KMS-11 (cell line): ENCODE results near the gene PLCB2.

Experiments
- H2AFZ ChIP-seq: fragments of 200-600 bp; sonication (generic); 2 replicates; pipeline ENCODE4 v1.6.1; 2016; ENCODE audit warnings: antibody characterized with exemption, mixed run types, low read depth
- H3K27ac ChIP-seq: fragments of 200-600 bp; sonication (generic); 2 replicates; pipeline ENCODE4 v1.6.1; 2016; ENCODE audit warnings: mild to moderate bottlenecking, mixed run types
- H3K27me3 ChIP-seq: fragments of 200-600 bp; sonication (generic); 2 replicates; pipeline ENCODE4 v1.6.1; 2017; ENCODE audit warnings: mild to moderate bottlenecking, low read depth, mixed run types, moderate library complexity; ENCODE audit not compliant: insufficient read depth
- H3K36me3 ChIP-seq: fragments of 200-600 bp; sonication (generic); 2 replicates; pipeline ENCODE4 v1.6.1; 2017; ENCODE audit warnings: mild to moderate bottlenecking, mixed run types; ENCODE audit not compliant: insufficient read depth
- H3K4me1 ChIP-seq: fragments of 200-600 bp; sonication (generic); 2 replicates; pipeline ENCODE4 v1.6.1; 2016; ENCODE audit warnings: mild to moderate bottlenecking, low read depth, mixed run types; ENCODE audit not compliant: poor library complexity, severe bottlenecking
- H3K4me2 ChIP-seq: fragments of 200-600 bp; sonication (generic); 2 replicates; pipeline ENCODE4 v1.7.0; 2016; ENCODE audit warnings: mild to moderate bottlenecking, mixed run types
- H3K4me3 ChIP-seq: fragments of 200-600 bp; sonication (generic); IDR thresholded peaks from 2 replicates; pipeline ENCODE4 v1.6.1; 2017; ENCODE audit warnings: low read depth, low read length, mixed read lengths; ENCODE audit not compliant: insufficient read depth
- H3K79me2 ChIP-seq: fragments of 200-600 bp; sonication (generic); 2 replicates; pipeline ENCODE4 v1.6.1; 2016; ENCODE audit warnings: low read depth, mixed run types; ENCODE audit not compliant: insufficient read depth
- H3K9ac ChIP-seq: fragments of 200-600 bp; sonication (generic); 2 replicates; pipeline ENCODE4 v1.6.1; 2016; ENCODE audit warnings: mild to moderate bottlenecking, mixed run types
- H4K20me1 ChIP-seq: fragments of 200-600 bp; sonication (generic); 2 replicates; pipeline ENCODE4 v1.6.1; 2016; ENCODE audit warnings: mild to moderate bottlenecking, mixed run types; ENCODE audit not compliant: insufficient read depth
- TF ChIP-seq, protein P1 (sequence below): fragments of 200-600 bp; sonication (generic); conservative IDR thresholded peaks from 2 replicates; pipeline ENCODE4 v1.6.1; 2017; ENCODE audit warnings: low read depth, mild to moderate bottlenecking, antibody characterized with exemption, low read length, moderate library complexity, mixed read lengths

The PLCB2 gene

DNA sequence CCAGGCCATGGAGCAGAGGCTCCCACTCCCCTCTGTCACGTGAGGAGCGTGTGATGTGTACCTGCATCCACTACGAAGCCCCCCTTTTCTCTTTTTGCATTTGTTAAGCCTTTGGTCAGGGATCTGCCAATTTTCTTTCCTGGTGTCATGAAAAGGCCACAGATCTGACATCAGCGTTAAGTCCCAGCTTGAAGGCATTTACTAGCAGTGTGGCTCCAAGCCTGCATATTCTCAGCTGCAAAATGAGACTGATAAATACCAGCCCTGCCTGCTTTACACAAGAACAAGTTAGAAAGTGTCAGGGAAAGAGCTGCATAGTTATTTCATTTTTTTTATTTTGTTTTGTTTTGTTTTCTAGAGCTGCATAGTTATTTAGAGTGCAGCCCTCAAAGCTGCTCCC is 22.6 kb downstream of the PLCB2 start:
- H3K27ac ChIP-seq, result no peak overlapping the region
- H3K4me3 ChIP-seq, result no peak overlapping the region
- no peak overlapping the region for H2AFZ ChIP-seq
- no peak overlapping the region for H3K9ac ChIP-seq
- peaks cover 7% of the 10 kb centered on the region; the same call in 1 of the 2 replicates for H3K27me3 ChIP-seq
- H3K4me2 ChIP-seq, result no peak overlapping the region
- TF ChIP-seq, protein P1, sequence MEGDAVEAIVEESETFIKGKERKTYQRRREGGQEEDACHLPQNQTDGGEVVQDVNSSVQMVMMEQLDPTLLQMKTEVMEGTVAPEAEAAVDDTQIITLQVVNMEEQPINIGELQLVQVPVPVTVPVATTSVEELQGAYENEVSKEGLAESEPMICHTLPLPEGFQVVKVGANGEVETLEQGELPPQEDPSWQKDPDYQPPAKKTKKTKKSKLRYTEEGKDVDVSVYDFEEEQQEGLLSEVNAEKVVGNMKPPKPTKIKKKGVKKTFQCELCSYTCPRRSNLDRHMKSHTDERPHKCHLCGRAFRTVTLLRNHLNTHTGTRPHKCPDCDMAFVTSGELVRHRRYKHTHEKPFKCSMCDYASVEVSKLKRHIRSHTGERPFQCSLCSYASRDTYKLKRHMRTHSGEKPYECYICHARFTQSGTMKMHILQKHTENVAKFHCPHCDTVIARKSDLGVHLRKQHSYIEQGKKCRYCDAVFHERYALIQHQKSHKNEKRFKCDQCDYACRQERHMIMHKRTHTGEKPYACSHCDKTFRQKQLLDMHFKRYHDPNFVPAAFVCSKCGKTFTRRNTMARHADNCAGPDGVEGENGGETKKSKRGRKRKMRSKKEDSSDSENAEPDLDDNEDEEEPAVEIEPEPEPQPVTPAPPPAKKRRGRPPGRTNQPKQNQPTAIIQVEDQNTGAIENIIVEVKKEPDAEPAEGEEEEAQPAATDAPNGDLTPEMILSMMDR, result no peak
- no peaks in the 10 kb centered on the region for H4K20me1 ChIP-seq
- H3K36me3 ChIP-seq, result no peaks in the 10 kb centered on the region
- no peaks in the 10 kb centered on the region for H3K79me2 ChIP-seq
- H3K4me1 ChIP-seq, result no peaks in the 10 kb centered on the region

DNA sequence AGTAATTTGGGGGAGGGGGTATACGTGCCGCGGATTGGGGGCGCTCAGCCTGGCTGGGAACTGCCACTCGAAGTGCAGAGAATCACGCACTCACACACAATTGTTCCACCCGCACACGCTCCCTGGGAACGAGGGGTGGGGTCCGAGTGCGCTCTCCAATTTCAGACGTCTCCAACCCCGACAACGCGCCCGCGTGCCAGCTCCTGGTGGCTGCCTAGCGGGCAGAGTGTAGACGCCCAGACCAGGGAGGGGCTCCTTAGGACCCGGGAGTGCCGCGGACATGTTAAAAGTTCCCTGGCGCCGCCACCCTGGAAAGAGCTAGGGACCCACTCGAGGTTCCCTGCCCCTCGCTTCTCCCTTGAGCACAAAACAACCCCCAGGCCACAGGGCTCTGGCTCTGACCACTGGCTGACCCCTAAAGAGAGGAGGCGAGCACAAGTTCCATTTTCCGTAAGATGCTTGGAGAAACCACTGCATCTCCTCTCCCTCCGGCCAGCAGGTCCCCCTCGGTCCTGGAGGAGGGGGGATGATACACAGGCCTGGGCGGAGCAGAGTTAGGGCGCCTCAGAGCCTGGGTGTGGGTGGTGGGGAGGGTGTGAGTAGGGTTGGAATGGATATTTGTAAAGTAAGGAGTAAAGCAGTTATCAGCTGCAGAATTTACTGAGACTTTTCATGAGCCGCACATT is 24.0 kb downstream of the PLCB2 start:
- Histone ChIP-seq H3K4me2 (no peak overlapping the region), H3K4me3 (no peak overlapping the region), H3K9ac (no peak overlapping the region), H2AFZ (no peak overlapping the region), H3K4me1 (peaks cover 5% of the 10 kb centered on the region), H3K36me3 (no peaks in the 10 kb centered on the region), H3K27ac (no peak overlapping the region), H3K27me3 (peaks cover 13% of the 10 kb centered on the region; the same call in 1 of the 2 replicates), H3K79me2 (no peaks in the 10 kb centered on the region), H4K20me1 (no peaks in the 10 kb centered on the region)
- TF ChIP-seq, protein P1, result no peak

DNA sequence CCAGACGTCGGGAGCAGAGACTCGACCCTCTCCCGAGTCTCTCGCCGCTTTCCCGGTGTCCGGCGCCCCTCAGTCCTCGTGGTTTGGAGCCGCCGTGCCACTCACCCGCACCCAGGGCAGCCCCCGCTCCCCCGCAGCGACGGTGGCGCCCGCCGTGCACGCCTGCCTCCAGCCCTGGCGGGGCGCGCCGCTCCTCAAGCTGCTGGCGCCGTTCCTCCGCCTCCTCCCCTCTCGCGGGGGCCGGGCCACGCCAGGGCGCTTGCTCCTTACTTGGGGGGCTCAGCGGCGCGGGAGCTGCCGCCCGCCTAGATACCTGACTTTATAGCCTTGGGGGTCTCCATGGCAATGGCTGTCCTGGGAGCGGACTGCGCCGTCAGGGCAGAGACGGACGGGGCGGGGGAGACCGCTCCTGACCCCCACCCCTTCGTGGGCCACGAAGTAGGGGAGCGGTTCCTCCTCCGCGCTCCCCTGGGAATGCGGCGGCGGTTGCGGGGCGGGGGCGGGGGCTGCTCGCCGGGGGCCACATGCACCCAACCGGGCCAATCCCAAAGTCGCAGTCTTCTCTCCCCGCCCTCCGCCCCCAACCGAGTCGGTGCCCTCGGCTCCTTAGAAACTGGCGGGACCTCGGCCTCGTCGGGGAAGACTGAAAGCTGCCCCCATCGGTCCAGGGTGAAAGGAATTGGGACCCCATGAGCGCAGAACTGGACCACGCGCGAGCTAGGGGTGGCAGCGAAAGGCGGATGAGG is 24.7 kb downstream of the PLCB2 start, which contains the start of gene ANKRD63:
Gene ANKRD63, minus strand, starts transcription at position 196 of the 746 bp plus-strand sequence. CDS start 478 bp downstream, outside the sequence.
- H2AFZ ChIP-seq, result peak within 1 kb of the TSS; percentile 58
- no peak within 1 kb of the TSS for H3K4me3 ChIP-seq
- H3K4me2 ChIP-seq, result no peak within 1 kb of the TSS
- no peaks in the 10 kb centered on the region for H3K36me3 ChIP-seq
- TF ChIP-seq, protein P1, result no peak
- H3K9ac ChIP-seq, result no peak within 1 kb of the TSS
- H4K20me1 ChIP-seq, result no peaks in the 10 kb centered on the region
- H3K27me3 ChIP-seq, result peaks cover 19% of the 10 kb centered on the region; the same call in 1 of the 2 replicates
- no peaks in the 10 kb centered on the region for H3K79me2 ChIP-seq
- no peak within 1 kb of the TSS for H3K27ac ChIP-seq
- H3K4me1 ChIP-seq, result peaks cover 6% of the 10 kb centered on the region

DNA sequence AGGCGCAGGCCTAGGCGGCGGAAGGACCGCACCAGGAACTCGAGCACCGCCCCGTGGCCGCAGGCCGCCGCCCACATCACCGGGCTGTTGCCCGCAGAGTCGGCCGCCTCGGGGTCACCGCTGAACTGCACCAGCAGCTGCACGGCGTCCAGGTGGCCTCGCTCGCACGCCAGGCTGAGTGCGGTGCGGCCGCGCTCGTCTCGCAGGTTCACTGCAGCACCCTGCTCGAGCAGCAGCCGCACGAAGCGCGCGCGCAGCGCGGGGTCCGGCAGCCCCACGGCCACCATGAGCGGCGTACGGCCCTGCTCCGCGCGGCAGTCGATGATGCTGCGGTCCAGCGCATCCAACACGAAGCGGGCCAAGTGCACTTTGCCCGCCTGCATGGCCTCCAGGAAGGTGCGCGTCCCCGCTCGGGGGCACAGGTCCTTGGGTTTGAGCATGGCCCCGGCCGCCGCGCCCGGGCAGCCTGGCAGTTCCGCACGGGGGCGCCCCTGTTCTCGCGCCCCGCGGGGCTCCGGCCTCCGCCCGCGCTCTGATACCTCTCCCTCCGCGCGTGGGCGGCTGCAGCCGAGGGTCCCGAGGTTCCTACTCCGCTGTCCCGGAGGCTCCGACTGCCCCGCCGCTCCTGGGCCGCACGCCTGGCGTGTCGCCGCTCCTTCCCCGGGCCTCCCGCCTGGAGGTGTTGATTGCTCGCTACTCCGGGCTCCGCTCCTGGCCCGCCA is 25.4 kb downstream of the PLCB2 start:
- Histone ChIP-seq H4K20me1 (no peaks in the 10 kb centered on the region), H3K4me3 (no peak overlapping the region), H3K27me3 (peaks cover 19% of the 10 kb centered on the region; the same call in 1 of the 2 replicates), H3K4me1 (peaks cover 6% of the 10 kb centered on the region), H3K4me2 (no peak overlapping the region), H2AFZ (peak overlapping the region; percentile 58), H3K36me3 (no peaks in the 10 kb centered on the region), H3K27ac (no peak overlapping the region), H3K9ac (no peak overlapping the region), H3K79me2 (no peaks in the 10 kb centered on the region)
- TF ChIP-seq, protein P1, result no peak
